DMS114 treated with DMSO at 0.1 percent for 48 hours (cell line): ENCODE measurements around the gene WDR37.

ENCODE experiments used
- DNase-seq: peaks from one replicate; lab custom pipeline; 2025; ENCODE audit not compliant: unreplicated experiment; lab: John Stamatoyannopoulos, UW

WDR37 gene

DNA sequence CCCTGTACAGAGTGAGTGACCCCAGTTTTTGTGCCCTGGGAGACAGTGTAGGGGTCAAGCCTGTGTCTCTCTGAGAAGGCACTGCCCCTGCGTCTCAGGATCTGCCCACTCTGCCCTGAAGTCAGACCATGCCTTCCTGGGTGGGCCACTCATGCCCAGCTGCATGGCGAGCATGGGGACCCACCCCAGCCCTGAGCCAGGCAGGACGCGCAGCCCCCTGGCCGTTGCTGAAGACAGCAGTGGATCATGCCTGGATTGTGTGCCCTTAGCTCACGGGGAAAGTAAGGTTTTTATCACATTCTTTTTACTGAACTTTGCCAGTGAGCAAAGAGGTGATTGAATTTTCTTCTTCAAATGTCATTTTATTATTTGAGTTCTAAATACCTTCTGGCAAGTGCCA lies 66.2 kb downstream of the WDR37 start:
- no peak for DNase-seq

- no peak for DNase-seq
These were observed 67.0 kb downstream of the WDR37 start for GRCh38 chr10:1123198-1123597.

GRCh38 chr10:1123972-1124371 lies 67.8 kb downstream of the WDR37 start:
- no peak for DNase-seq

- DNase-seq: no peak
These were observed 68.6 kb downstream of the WDR37 start for GRCh38 chr10:1124796-1125195.

DNA sequence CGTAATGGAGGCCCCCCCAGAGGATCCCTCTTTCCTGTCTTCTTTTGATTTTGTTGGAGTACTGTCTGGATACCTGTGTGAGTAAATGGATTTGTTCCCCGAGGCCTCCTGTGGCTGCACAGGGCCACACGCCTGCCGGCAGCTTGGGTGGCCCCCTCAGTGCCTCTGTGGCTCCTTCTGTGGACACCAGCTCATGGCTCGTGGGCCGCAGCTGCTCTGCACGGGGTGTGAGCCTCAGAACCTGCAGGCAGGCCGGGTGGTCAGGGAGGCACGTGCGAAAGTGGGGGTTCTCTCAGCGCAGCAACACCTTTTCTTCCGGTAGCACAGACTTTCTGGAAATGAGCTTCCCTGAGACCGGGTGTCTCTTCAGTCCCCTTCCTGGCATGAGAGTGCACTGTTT lies 70.3 kb downstream of the WDR37 start:
- DNase-seq: no peak

DNA sequence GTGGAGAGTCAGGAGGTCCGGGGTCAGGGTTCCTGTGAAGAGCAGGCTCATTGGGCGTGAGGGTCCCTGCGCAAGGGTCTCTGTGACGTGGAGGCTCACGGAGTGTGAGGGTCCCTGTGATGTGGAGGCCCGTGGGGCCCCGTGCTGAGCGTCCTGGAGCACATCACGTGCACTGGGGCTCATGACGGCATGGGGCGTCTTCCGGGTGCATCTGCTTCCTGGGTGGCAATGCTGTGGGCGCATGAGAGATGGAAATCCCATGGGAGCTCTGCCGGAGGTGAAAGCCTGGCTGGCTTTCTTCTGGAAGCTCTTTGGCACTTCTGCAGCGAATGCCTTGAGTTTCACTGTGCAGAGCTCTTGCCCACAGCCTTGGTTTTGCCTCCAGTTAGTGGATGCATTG lies 71.4 kb downstream of the WDR37 start:
- no peak for DNase-seq

DNA sequence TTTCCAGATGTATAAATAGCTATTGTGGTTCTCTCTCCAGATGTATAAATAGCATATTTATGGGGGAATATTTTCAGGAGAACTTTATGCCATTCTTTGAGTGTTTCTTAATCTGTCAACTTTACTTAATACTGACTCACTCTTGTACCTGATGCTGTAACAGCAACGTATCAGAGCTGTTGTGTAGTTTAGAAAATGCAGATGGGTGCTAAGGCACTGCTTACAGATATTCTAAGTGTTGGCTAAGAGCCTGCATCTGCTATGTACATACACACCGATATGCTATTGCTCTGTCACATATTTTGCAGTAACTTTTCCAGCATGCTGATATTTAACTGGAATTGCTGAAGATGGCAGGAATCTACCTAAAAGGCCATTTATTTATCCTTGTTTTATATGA lies 71.9 kb downstream of the WDR37 start:
- no peak for DNase-seq

DNA sequence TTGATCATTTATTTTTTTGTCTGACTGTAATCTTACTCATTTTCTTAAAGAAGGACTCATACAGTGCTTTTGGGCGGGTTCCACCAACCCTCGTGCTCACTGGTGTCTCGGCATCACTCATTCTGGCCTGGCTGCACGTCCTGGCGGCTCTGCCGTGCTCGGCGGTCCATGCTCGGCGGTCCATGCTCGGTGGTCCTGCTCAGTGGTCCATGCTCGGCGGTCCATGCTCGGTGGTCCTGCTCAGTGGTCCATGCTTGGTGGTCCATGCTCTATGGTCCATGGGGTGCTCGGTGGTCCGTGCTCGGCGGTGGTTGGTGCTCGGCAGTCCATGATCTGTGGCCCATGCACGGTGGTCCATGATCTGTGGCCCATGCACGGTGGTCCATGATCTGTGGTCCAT lies 72.5 kb downstream of the WDR37 start:
- DNase-seq: no peak

DNA sequence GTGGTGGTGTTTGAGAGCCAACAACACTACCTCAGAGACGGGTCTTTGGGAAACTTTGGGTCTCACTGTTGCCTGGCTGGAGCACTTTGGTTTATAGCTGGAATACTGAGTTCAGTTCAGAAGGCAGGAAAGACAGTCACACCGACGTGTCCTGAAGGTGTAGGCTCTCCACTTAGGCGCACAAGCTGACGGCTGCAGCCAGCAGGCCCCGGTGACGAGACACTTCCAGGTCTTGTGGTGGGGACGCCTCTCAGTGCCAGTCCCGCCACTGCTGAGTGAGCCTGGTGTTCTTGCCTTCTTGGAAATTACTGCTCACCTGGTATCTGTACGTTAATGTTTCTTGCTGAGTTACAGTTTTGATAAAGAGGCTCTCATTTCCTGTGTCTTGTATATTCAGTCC lies 74.0 kb downstream of the WDR37 start:
- no peak for DNase-seq

- no peak for DNase-seq
These were observed 75.0 kb downstream of the WDR37 start for GRCh38 chr10:1130995-1131790.

- DNase-seq: no peak
These were observed 76.4 kb downstream of the WDR37 start for GRCh38 chr10:1132584-1132983.

- DNase-seq: no peak
These were observed 77.4 kb downstream of the WDR37 start for GRCh38 chr10:1133495-1134045.

DNA sequence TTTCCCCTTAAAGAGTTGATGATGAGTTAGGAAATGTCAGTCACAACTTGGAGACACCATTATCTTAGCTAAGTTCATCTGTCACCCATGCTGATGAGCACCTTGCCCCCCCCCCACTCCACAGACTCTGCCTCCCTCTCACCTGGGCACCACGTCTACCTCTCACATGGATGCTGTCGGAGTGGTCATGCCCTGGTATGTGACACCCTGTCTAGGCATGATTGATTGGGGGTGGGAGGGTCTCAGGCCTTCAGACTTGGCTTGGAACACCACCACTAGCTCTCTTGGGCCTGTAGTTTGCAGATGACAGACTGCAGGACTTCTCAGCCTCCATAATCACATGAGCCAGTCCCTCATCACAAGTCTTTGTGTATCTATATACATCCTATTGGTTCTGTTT lies 78.0 kb downstream of the WDR37 start:
- DNase-seq: no peak

GRCh38 chr10:1136268-1136667 lies 80.1 kb downstream of the WDR37 start:
- no peak for DNase-seq

DNA sequence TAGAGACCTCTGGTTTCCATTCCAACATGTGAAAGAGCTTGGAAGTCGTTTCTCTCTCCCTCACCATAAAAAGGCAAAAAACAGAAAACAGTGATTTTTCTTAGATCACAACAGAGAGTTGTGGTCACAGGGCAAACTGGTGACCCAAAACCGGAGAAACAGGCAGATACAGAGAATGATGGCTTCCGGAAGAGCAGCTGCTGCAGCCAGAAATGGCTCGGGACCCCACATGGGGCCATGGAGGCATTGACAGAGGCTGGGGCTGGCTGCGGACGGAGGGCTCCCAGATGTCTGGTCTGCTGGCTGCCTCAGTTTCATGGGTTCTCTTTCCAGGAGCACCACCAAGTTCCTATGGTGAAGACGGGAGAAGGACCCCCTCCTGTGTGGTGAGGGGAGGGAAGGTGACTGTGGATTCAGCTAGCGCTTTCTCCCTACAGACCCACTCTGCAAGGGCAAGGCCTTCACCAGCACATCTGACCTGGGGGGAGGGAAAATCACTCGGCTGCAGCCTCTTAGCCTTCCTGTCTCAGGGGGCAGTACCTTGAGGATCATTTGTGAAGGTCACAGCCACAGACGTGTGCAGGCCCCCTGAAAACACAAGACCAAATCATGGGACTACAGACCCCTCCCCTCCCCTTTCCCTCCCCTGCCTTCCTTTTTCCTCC lies 81.4 kb downstream of the WDR37 start:
- no peak for DNase-seq

DNA sequence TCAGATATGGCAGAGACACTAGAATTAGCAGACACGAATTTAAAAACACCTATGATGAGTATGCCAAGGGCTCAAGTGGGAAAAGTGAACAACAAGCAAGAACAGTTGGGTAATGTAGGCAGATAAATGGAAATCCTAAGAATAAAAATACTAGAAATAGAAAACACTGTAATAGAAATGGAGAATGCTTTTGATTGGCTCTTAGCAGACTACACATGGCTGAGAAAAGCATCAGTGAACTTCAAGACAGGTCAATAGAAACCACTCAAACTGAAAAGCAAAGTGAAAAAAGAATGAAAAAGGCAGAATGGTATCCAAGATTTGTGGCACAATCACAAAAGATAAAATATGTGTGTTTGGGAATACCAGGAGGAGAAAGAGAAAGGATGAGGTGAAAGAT lies 82.3 kb downstream of the WDR37 start:
- DNase-seq: no peak

- no peak for DNase-seq
These were observed 85.1 kb downstream of the WDR37 start for GRCh38 chr10:1141261-1141660.

- DNase-seq: no peak
These were observed 85.5 kb downstream of the WDR37 start for GRCh38 chr10:1141701-1142100.

GRCh38 chr10:1142596-1142995 lies 86.4 kb downstream of the WDR37 start:
- DNase-seq: no peak

DNA sequence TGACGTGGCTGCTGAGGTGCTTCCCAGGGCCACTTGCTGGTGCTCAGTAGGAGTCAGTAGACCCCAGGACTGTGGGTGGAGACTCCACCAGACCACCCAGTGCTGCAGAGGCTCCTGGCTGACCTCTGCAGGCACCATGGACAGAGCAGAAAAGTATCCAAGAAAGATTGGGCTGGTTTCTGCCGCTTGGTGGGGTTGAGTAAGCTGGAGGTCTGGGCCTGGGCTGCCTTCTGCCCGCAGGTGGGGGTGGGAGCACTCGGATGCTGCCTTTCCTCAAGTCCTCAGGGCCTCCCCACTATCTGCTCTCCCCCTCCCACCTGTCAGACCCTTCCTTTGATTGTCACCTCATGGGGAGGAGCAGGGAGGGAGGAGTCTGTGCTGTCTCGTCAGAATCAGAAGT lies 91.6 kb downstream of the WDR37 start:
- no peak for DNase-seq

DNA sequence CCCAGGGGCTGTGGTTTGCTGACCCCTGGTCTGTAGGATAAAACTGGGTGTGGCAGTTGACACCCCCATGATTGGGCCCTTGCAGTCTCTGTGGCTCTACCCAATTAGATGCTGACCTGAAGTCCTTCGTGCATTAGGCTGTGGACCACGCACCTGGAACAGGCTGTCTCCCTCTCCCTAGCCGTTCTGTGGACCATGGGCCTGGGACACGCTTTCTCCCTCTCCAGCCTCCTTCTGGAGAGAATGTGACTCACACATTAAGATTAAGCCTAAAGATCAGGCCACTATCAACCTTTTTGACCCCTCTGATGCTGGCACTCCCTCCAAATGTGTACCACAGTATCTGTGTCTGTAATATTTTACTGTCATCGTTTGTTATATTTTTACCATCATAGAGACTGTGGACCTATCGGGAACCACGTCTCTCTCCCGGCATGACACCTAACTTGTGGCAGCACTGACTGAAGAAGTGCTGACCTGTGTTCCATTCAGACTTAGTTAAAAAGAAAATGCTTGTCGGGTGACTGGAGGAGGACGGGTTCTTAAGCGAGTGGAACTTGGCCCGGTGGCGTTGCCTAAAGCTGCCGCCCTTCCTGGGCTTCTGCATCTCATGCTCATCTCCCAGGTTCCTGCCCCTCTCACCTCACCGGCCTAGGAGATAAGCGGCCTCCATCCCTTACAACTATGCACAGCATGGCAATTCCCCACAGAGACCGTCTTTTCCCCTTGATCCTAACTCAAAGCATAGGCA lies 92.8 kb downstream of the WDR37 start:
- no peak for DNase-seq
